HepG2 (cell line): ENCODE measurements around the gene TRPV4. TPM values are rescaled to one million over a fixed set of nuclear protein-coding genes. Genes with fewer than 3 reads are reported as not detected.
A peak's percentile ranks its signal among the peaks of the same experiment; 100 is the strongest.

Experiments used
- ATAC-seq: fragments of 200-7000 bp; cut with Tn5 transposase; 3 replicates; pipeline ENCODE4 v1.9.1; 2020; ENCODE audit warnings: mild to moderate bottlenecking, moderate library complexity
- BruUV-seq: library from RNA; stranded (reverse); fragments of 400-500 nt; replicated peaks from 2 replicates; lab custom pipeline; 2021; lab: Mats Ljungman, UMichigan
- CTCF ChIA-PET: fragments of 300-600 bp; formaldehyde crosslinking; extraction: SDS; loops from one replicate; lab custom pipeline; 2021; ENCODE audit warnings: low total read pairs, inconsistent platforms, low intra/inter-chr PET ratio; lab: Yijun Ruan, JAX
- POLR2A ChIA-PET: fragments of 350-600 bp; sonication (Branson Sonifier 250); formaldehyde crosslinking; loops from one replicate; lab custom pipeline; 2020; ENCODE audit warnings: antibody characterized with exemption, inconsistent platforms; lab: Yijun Ruan, JAX
- DNase-seq: peaks from one replicate; pipeline ENCODE4 v3.0.0-alpha.2; 2015; ENCODE audit warnings: low spot score
- FAIRE-seq: peaks from 3 replicates; lab custom pipeline; 2011; peaks lifted over from hg19 to GRCh38; lab: Jason Lieb, UNC
- H2AFZ ChIP-seq: one replicate; pipeline ENCODE4 v1.6.1; 2011; ENCODE audit warnings: low read length, inconsistent platforms
- H3K27ac ChIP-seq: fragments of 300-600 bp; 3 replicates; pipeline ENCODE4 v1.8.0; 2011; ENCODE audit warnings: mixed run types, mild to moderate bottlenecking, mixed read lengths, low read length, inconsistent platforms; ENCODE audit not compliant: insufficient read depth; ENCODE audit errors: extremely low read length
- H3K27me3 ChIP-seq, 2 experiments: fragments of 200-600 bp in 1 of 2; 2 replicates in 1 of 2; 3 replicates in 1 of 2; pipeline versions ENCODE4 v1.6.0 to v1.8.0; 2011; ENCODE audit warnings: low read length in 2 of 2, mild to moderate bottlenecking in 2 of 2, moderate library complexity in 2 of 2, inconsistent platforms in 1 of 2; ENCODE audit not compliant: insufficient read depth in 2 of 2, control insufficient read depth in 1 of 2
- H3K36me3 ChIP-seq, 2 experiments: fragments of 200-600 bp in 1 of 2; replicated peaks in 1 of 2; 2 replicates in 1 of 2; 3 replicates in 1 of 2; pipeline versions ENCODE4 v1.5.1 to v1.8.0; 2011; ENCODE audit warnings: low read length in 2 of 2, inconsistent platforms in 1 of 2; ENCODE audit not compliant: insufficient read depth in 2 of 2, control insufficient read depth in 1 of 2
- H3K4me1 ChIP-seq: 2 replicates; pipeline ENCODE4 v1.5.1; 2012; ENCODE audit warnings: low read length, inconsistent platforms; ENCODE audit not compliant: insufficient read depth
- H3K4me2 ChIP-seq: 2 replicates; pipeline ENCODE4 v1.6.0; 2011; ENCODE audit warnings: low read depth, low read length, inconsistent platforms
- H3K4me3 ChIP-seq, 3 experiments: fragments of 200-600 bp in 1 of 3; sonication (generic), shearing (Covaris generic) in 1 of 3; replicated peaks in 1 of 3; 2 replicates each; pipeline ENCODE4 v1.5.1; 2011 to 2016; ENCODE audit warnings: low read length in 3 of 3, inconsistent platforms in 2 of 3, low read depth in 2 of 3, mild to moderate bottlenecking in 2 of 3, control low read depth in 1 of 3, mixed read lengths in 1 of 3; ENCODE audit not compliant: insufficient read depth in 1 of 3
- H3K79me2 ChIP-seq: one replicate; pipeline ENCODE4 v1.6.1; 2011; ENCODE audit warnings: low read length, inconsistent platforms; ENCODE audit not compliant: insufficient read depth
- H3K9ac ChIP-seq: 2 replicates; pipeline ENCODE4 v1.6.0; 2011; ENCODE audit warnings: mild to moderate bottlenecking, low read depth, low read length, inconsistent platforms; ENCODE audit not compliant: insufficient read depth
- H3K9me3 ChIP-seq: 2 replicates; pipeline ENCODE4 v1.5.1; 2012; ENCODE audit warnings: mild to moderate bottlenecking, low read length
- H4K20me1 ChIP-seq: 2 replicates; pipeline ENCODE4 v1.6.0; 2011; ENCODE audit warnings: inconsistent platforms, mild to moderate bottlenecking, low read length, moderate library complexity; ENCODE audit not compliant: insufficient read depth
- FLYWCH1 ChIP-seq: sonication (generic); formaldehyde crosslinking; IDR thresholded peaks from 2 replicates; pipeline ENCODE4 v1.8.1; 2023; ENCODE audit warnings: mild to moderate bottlenecking, missing genetic modification reagents
- MIER2 ChIP-seq: IDR thresholded peaks from 2 replicates; pipeline ENCODE4 v1.6.1; 2016; ENCODE audit warnings: missing biosample characterization, missing genetic modification reagents
- NCOR1 ChIP-seq: fragments of 200-600 bp; sonication (generic); IDR thresholded peaks from 2 replicates; pipeline ENCODE4 v1.7.0; 2017; ENCODE audit warnings: antibody characterized with exemption, low read length, borderline replicate concordance
- PRPF4 ChIP-seq: fragments of 200-400 bp; formaldehyde crosslinking; IDR thresholded peaks from 2 replicates; pipeline ENCODE4 v1.6.1; 2016; ENCODE audit warnings: low read length, low read depth; ENCODE audit not compliant: poor library complexity, severe bottlenecking
- RARA ChIP-seq: IDR thresholded peaks from 2 replicates; pipeline ENCODE4 v1.6.1; 2016; ENCODE audit warnings: missing genetic modification reagents, missing compliant biosample characterization
- RBFOX2 ChIP-seq: fragments of 200-400 bp; formaldehyde crosslinking; IDR thresholded peaks from 2 replicates; pipeline ENCODE4 v1.6.1; 2017; ENCODE audit warnings: low read depth, mild to moderate bottlenecking, low read length
- ZBTB7B ChIP-seq: sonication (generic); formaldehyde crosslinking; IDR thresholded peaks from 2 replicates; pipeline ENCODE4 v1.4.0; 2020; ENCODE audit warnings: missing genetic modification reagents
- ZNF543 ChIP-seq: sonication (generic); formaldehyde crosslinking; IDR thresholded peaks from 2 replicates; pipeline ENCODE4 v1.4.0; 2020; ENCODE audit warnings: mild to moderate bottlenecking, missing genetic modification reagents
- ZNF652 ChIP-seq: IDR thresholded peaks from 2 replicates; pipeline ENCODE4 v1.6.1; 2016; ENCODE audit warnings: low read depth, borderline replicate concordance
- WGBS: methylation state at CpG from one replicate; pipeline ENCODE4 v1.1.6; 2017; ENCODE audit warnings: low lambda C conversion rate; 5-methylcytosine and 5-hydroxymethylcytosine counted together
- in situ Hi-C: cut with HindIII; loops from 2 replicates; pipeline ENCODE4 v1.10.0; 2017; ENCODE audit warnings: low pct_unique_long_range_greater_than_20kb; ENCODE audit not compliant: extremely low pct_ligation_motif_present
- intact Hi-C: fragments of 100-400 bp; cut with micrococcal nuclease; formaldehyde crosslinking; loops from one replicate; pipeline ENCODE4 v1.10.0; 2022; ENCODE audit not compliant: unreplicated experiment
- polyA plus RNA-seq, 8 experiments: library from polyadenylated mRNA; depleted of rRNA in 3 of 8; stranded (reverse) in 7 of 8; unstranded in 1 of 8; fragments of >200 nt; fragmentation: Illumina TruSeq in 4 of 8; extraction: Trizol in 4 of 8; gene quantifications; 2 replicates each; pipeline versions ENCODE4 v1.2.1 to v1.2.3, GENCODE V29; 2011 to 2016; ENCODE audit warnings: low read depth in 4 of 8, missing spikeins in 1 of 8, mixed read lengths in 1 of 8; ENCODE audit not compliant: insufficient read depth in 1 of 8
- total RNA-seq, 5 experiments: library from RNA; depleted of rRNA; stranded (reverse); fragments of >200 nt; fragmentation: Illumina TruSeq; extraction: Trizol; gene quantifications; 2 replicates each; pipeline ENCODE4 v1.2.3, GENCODE V29; 2016; ENCODE audit warnings: low read depth in 1 of 5
- TF ChIP-seq, protein P1 (sequence below): sonication (generic); formaldehyde crosslinking; IDR thresholded peaks from 2 replicates; pipeline ENCODE4 v1.9.0; 2022; ENCODE audit warnings: low read depth, missing genetic modification reagents
- TF ChIP-seq, protein P2 (sequence below): IDR thresholded peaks from 2 replicates; pipeline ENCODE4 v1.6.1; 2012; ENCODE audit warnings: inconsistent platforms
- TF ChIP-seq, protein P3 (sequence below): sonication (generic); formaldehyde crosslinking; IDR thresholded peaks from 2 replicates; pipeline ENCODE4 v1.9.0; 2022; ENCODE audit warnings: missing genetic modification reagents, mild to moderate bottlenecking, borderline replicate concordance
- TF ChIP-seq, protein P4 (sequence below): sonication (generic); formaldehyde crosslinking; IDR thresholded peaks from 2 replicates; pipeline ENCODE4 v1.5.1; 2020; ENCODE audit warnings: mild to moderate bottlenecking, moderate library complexity, missing genetic modification reagents

The TRPV4 gene
- total and polyA plus RNA-seq, 2 of the 13 experiments (the other 11 are each of a cell fraction or from before 2014, with no cell fraction given), result 0.66 to 4.7 TPM

DNA sequence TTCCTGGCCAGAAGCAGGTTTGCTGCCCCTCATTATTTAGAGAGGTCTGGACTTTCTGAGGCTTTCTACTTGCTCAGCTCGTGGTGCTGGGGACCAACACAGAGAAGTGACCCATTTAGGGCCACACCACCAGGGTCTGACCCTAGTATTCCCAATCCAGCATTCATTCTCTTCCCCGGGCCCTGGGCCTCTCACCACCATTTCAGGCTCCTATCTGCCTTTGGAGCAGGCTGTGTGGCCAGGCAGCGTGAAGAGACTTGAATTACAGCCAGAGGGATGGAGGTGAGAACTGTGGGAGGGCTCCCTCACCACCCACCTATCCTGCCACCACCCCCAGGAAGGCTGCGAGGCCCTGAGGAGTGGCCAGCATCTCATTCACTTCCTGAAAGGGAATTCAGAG, 95.0 kb downstream of the TRPV4 start:
- Histone ChIP-seq H3K36me3 (no peaks in the 10 kb centered on the region; a peak in 1 of 5 replicates), H4K20me1 (no peaks in the 10 kb centered on the region), H3K9ac (peak overlapping the region; percentile 41; the same call in 1 of the 2 replicates)
- CTCF ChIA-PET, result no interaction called here
- in situ Hi-C loops, result no loop called here
- TF ChIP-seq FLYWCH1 (no peak), RBFOX2 (0 out of 2 replicates have a peak, but pooled peaks have one; percentile 10)
- TF ChIP-seq, protein P1, sequence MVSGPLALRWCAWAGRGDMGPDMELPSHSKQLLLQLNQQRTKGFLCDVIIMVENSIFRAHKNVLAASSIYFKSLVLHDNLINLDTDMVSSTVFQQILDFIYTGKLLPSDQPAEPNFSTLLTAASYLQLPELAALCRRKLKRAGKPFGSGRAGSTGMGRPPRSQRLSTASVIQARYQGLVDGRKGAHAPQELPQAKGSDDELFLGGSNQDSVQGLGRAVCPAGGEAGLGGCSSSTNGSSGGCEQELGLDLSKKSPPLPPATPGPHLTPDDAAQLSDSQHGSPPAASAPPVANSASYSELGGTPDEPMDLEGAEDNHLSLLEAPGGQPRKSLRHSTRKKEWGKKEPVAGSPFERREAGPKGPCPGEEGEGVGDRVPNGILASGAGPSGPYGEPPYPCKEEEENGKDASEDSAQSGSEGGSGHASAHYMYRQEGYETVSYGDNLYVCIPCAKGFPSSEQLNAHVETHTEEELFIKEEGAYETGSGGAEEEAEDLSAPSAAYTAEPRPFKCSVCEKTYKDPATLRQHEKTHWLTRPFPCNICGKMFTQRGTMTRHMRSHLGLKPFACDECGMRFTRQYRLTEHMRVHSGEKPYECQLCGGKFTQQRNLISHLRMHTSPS, result no peak
- TF ChIP-seq, all 625 proteins: peak for 1
- Histone ChIP-seq H3K27ac (peak overlapping the region; percentile 67), H2AFZ (no peak overlapping the region), H3K4me2 (peak overlapping the region; percentile 74), H3K9me3 (no peaks in the 10 kb centered on the region), H3K27me3 (no peaks in the 10 kb centered on the region), H3K4me3 (peak overlapping the region in 1 of 3 experiments; percentile 38; a peak in 2 of 6 replicates), H3K4me1 (peaks cover 96% of the 10 kb centered on the region), H3K79me2 (peaks cover 10% of the 10 kb centered on the region)
- POLR2A ChIA-PET, result interaction anchor here (0.7 to 3.1 kb wide), 9 partner anchors 11 to 164 kb away, joined by 3 to 21 read pairs (median 4); partner anchors contain the start of genes FAM222A and MVK
- BruUV-seq, result no TSS peak
- WGBS, result 64% methylated on average over 3 of the region's 4 CpGs
- DNase-seq (no peak), ATAC-seq (no peak), FAIRE-seq (no peak)
- intact Hi-C loops, result no loop called here

DNA sequence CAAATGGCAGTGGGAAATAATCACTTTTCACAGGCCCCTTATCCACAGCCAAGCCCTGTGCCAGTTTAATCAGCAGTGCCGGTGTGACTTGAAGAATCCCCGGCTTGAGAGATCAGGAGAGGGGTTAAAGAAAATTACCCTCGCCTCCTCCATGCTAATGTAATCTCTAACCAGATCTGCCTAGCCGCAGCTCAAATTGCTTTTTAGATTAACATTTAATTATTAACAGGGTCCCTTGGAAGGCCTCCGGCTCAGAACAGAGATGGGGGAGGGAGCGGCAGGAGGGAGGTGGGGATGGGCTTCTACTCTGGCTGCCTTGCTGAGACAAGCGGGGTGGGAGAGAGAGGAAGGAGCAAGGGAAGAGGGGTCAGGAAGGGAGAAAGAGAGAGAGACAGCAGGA, 95.6 kb downstream of the TRPV4 start:
- H3K79me2 ChIP-seq, result peaks cover 10% of the 10 kb centered on the region
- DNase-seq, result peak; percentile 70
- H3K9me3 ChIP-seq, result no peaks in the 10 kb centered on the region
- intact Hi-C loops (no loop called here), in situ Hi-C loops (no loop called here)
- H2AFZ ChIP-seq, result no peak overlapping the region
- H3K36me3 ChIP-seq, result no peaks in the 10 kb centered on the region; a peak in 1 of 5 replicates
- peak; percentile 55 for ATAC-seq
- H4K20me1 ChIP-seq, result no peaks in the 10 kb centered on the region
- ChIA-PET POLR2A (interaction anchor here (0.7 to 3.1 kb wide), 8 partner anchors 10 to 164 kb away, joined by 3 to 21 read pairs (median 4); partner anchors contain the start of genes FAM222A and MVK), CTCF (no interaction called here)
- peak overlapping the region in 1 of 3 experiments; percentile 38; a peak in 3 of 6 replicates for H3K4me3 ChIP-seq
- peak overlapping the region; percentile 67 for H3K27ac ChIP-seq
- peaks cover 90% of the 10 kb centered on the region for H3K4me1 ChIP-seq
- H3K27me3 ChIP-seq, result no peaks in the 10 kb centered on the region
- no TSS peak for BruUV-seq
- 2% methylated on average over 7 of the region's 7 CpGs for WGBS
- peak overlapping the region; percentile 41; the same call in 1 of the 2 replicates for H3K9ac ChIP-seq
- peak overlapping the region; percentile 74 for H3K4me2 ChIP-seq
- FAIRE-seq, result peak; percentile 88
- TF ChIP-seq, protein P2, sequence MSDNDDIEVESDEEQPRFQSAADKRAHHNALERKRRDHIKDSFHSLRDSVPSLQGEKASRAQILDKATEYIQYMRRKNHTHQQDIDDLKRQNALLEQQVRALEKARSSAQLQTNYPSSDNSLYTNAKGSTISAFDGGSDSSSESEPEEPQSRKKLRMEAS, result no peak
- TF ChIP-seq, protein P3, sequence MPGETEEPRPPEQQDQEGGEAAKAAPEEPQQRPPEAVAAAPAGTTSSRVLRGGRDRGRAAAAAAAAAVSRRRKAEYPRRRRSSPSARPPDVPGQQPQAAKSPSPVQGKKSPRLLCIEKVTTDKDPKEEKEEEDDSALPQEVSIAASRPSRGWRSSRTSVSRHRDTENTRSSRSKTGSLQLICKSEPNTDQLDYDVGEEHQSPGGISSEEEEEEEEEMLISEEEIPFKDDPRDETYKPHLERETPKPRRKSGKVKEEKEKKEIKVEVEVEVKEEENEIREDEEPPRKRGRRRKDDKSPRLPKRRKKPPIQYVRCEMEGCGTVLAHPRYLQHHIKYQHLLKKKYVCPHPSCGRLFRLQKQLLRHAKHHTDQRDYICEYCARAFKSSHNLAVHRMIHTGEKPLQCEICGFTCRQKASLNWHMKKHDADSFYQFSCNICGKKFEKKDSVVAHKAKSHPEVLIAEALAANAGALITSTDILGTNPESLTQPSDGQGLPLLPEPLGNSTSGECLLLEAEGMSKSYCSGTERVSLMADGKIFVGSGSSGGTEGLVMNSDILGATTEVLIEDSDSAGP (CRISPR knock-in tag), result 0 out of 2 replicates have a peak, but pooled peaks have one; percentile 1
- TF ChIP-seq MIER2 (0 out of 2 replicates have a peak, but pooled peaks have one; percentile 71), NCOR1 (peak; percentile 15; the same call in 1 of the 2 replicates), PRPF4 (peak; percentile 85), ZNF652 (CRISPR knock-in tag) (peak; percentile 75), RARA (0 out of 2 replicates have a peak, but pooled peaks have one; percentile 15), ZBTB7B (CRISPR knock-in tag) (0 out of 2 replicates have a peak, but pooled peaks have one; percentile 46), ZNF543 (CRISPR knock-in tag) (no peak)
- TF ChIP-seq, protein P4, sequence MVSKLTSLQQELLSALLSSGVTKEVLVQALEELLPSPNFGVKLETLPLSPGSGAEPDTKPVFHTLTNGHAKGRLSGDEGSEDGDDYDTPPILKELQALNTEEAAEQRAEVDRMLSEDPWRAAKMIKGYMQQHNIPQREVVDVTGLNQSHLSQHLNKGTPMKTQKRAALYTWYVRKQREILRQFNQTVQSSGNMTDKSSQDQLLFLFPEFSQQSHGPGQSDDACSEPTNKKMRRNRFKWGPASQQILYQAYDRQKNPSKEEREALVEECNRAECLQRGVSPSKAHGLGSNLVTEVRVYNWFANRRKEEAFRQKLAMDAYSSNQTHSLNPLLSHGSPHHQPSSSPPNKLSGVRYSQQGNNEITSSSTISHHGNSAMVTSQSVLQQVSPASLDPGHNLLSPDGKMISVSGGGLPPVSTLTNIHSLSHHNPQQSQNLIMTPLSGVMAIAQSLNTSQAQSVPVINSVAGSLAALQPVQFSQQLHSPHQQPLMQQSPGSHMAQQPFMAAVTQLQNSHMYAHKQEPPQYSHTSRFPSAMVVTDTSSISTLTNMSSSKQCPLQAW (CRISPR knock-in tag), result peak; percentile 93
